Measurements from ENCODE around the gene MCTP1. TPM values are rescaled to one million over a fixed set of nuclear protein-coding genes. Genes with fewer than 3 reads are reported as not detected.

The MCTP1 gene
- total and polyA plus RNA-seq, 7 experiments from 2014 or later = 0.75 to 38.9 (median 2.3) TPM; not detected in 1

GRCh38 chr5:95281226-95281625, 3.7 kb downstream of the MCTP1 start:
- no peaks in the 10 kb centered on the region for H3K4me1 ChIP-seq (ENCODE audit: control insufficient read depth in 2 of 2, insufficient read depth in 2 of 2, low read length in 2 of 2)
- no peaks in the 10 kb centered on the region for H3K9me3 ChIP-seq (ENCODE audit: control insufficient read depth in 2 of 3, low read length in 3 of 3)
- ATAC-seq (no peak), DNase-seq (no peak)
- ChIA-PET POLR2A (no interaction called here), CTCF (no interaction called here)
- H3K4me3 ChIP-seq (ENCODE audit: low read length) = no peak overlapping the region
- Mint-ChIP-seq H3K9me3 (peaks cover 0 to 1% (median 0%) of the 10 kb centered on the region in 11 donors), H3K27ac (no peak overlapping the region), H3K27me3 (peaks cover 44 to 59% (median 57%) of the 10 kb centered on the region in 5 donors), H3K4me1 (peaks cover 0 to 17% (median 11%) of the 10 kb centered on the region in 7 donors), H3K4me3 (no peak overlapping the region), H3K36me3 (peaks cover 0 to 4% (median 0%) of the 10 kb centered on the region in 5 donors)
- no peaks in the 10 kb centered on the region for H3K36me3 ChIP-seq (ENCODE audit: control insufficient read depth in 2 of 3, insufficient read depth in 3 of 3, low read length in 3 of 3)
- H3K27ac ChIP-seq (ENCODE audit: low read depth, low read length) = no peak overlapping the region
- peaks cover 8 to 13% of the 10 kb centered on the region in 2 donors for H3K27me3 ChIP-seq (ENCODE audit: control insufficient read depth in 2 of 2, insufficient read depth in 2 of 2, low read length in 2 of 2)
- intact Hi-C loops (cut with micrococcal nuclease) = loop anchor here in 1 of 2 donors (5.0 kb wide), 1 partner anchor 566 kb away; no protein-coding TSS in a partner anchor

- Histone ChIP-seq H3K36me3 (ENCODE audit: control insufficient read depth in 2 of 3, insufficient read depth in 3 of 3, low read length in 3 of 3) (no peaks in the 10 kb centered on the region), H3K9me3 (ENCODE audit: control insufficient read depth in 2 of 3, low read length in 3 of 3) (no peaks in the 10 kb centered on the region), H3K4me3 (ENCODE audit: low read length) (no peak overlapping the region), H3K4me1 (ENCODE audit: control insufficient read depth in 2 of 2, insufficient read depth in 2 of 2, low read length in 2 of 2) (no peaks in the 10 kb centered on the region), H3K27me3 (ENCODE audit: control insufficient read depth in 2 of 2, insufficient read depth in 2 of 2, low read length in 2 of 2) (peaks cover 8 to 10% of the 10 kb centered on the region in 2 donors), H3K27ac (ENCODE audit: low read depth, low read length) (no peak overlapping the region)
- DNase-seq (no peak), ATAC-seq (no peak)
- ChIA-PET POLR2A (no interaction called here), CTCF (interaction anchor here (0.6 kb wide), 1 partner anchor 27 kb away, joined by 3 read pairs; no protein-coding TSS in a partner anchor)
- peaks cover 0 to 5% (median 0%) of the 10 kb centered on the region in 11 donors for H3K9me3 Mint-ChIP-seq
- H3K27ac Mint-ChIP-seq = no peak overlapping the region
- H3K27me3 Mint-ChIP-seq = peaks cover 38 to 57% (median 50%) of the 10 kb centered on the region in 5 donors
- H3K36me3 Mint-ChIP-seq = peaks cover 0 to 3% (median 0%) of the 10 kb centered on the region in 5 donors
- intact Hi-C loops (cut with micrococcal nuclease) = loop anchor here in 1 of 2 donors (5.0 kb wide), 1 partner anchor 567 kb away; no protein-coding TSS in a partner anchor
- no peak overlapping the region for H3K4me3 Mint-ChIP-seq
- peaks cover 0 to 15% (median 11%) of the 10 kb centered on the region in 7 donors for H3K4me1 Mint-ChIP-seq
Observed at GRCh38 chr5:95280401-95281095, 4.3 kb downstream of the MCTP1 start.

- Histone ChIP-seq H3K27me3 (ENCODE audit: control insufficient read depth in 2 of 2, insufficient read depth in 2 of 2, low read length in 2 of 2) (no peaks in the 10 kb centered on the region), H3K9me3 (ENCODE audit: control insufficient read depth in 2 of 3, low read length in 3 of 3) (no peaks in the 10 kb centered on the region), H3K4me1 (ENCODE audit: control insufficient read depth in 2 of 2, insufficient read depth in 2 of 2, low read length in 2 of 2) (no peaks in the 10 kb centered on the region), H3K4me3 (ENCODE audit: low read length) (no peak overlapping the region), H3K36me3 (ENCODE audit: control insufficient read depth in 2 of 3, insufficient read depth in 3 of 3, low read length in 3 of 3) (no peaks in the 10 kb centered on the region), H3K27ac (ENCODE audit: low read depth, low read length) (no peak overlapping the region)
- DNase-seq (no peak), ATAC-seq (peak; percentile 46)
- intact Hi-C loops (cut with micrococcal nuclease) = no loop called here
- H3K27me3 Mint-ChIP-seq = peaks cover 5 to 35% (median 16%) of the 10 kb centered on the region in 5 donors
- no peak overlapping the region for H3K4me3 Mint-ChIP-seq
- H3K36me3 Mint-ChIP-seq = peaks cover 0 to 4% (median 0%) of the 10 kb centered on the region in 5 donors
- peaks cover 0 to 6% (median 0%) of the 10 kb centered on the region in 11 donors for H3K9me3 Mint-ChIP-seq
- ChIA-PET CTCF (no interaction called here), POLR2A (no interaction called here)
- H3K27ac Mint-ChIP-seq = no peak overlapping the region
- peaks cover 0 to 3% (median 0%) of the 10 kb centered on the region in 7 donors for H3K4me1 Mint-ChIP-seq
Observed at GRCh38 chr5:95274011-95274410, 10.9 kb downstream of the MCTP1 start.

GRCh38 chr5:95272316-95272929, 12.5 kb downstream of the MCTP1 start:
- peaks cover 0 to 4% (median 0%) of the 10 kb centered on the region in 5 donors for H3K36me3 Mint-ChIP-seq
- no peak overlapping the region for H3K4me3 Mint-ChIP-seq
- Histone ChIP-seq H3K27me3 (ENCODE audit: control insufficient read depth in 2 of 2, insufficient read depth in 2 of 2, low read length in 2 of 2) (no peaks in the 10 kb centered on the region), H3K9me3 (ENCODE audit: control insufficient read depth in 2 of 3, low read length in 3 of 3) (no peaks in the 10 kb centered on the region), H3K4me3 (ENCODE audit: low read length) (no peak overlapping the region), H3K4me1 (ENCODE audit: control insufficient read depth in 2 of 2, insufficient read depth in 2 of 2, low read length in 2 of 2) (no peaks in the 10 kb centered on the region), H3K27ac (ENCODE audit: low read depth, low read length) (no peak overlapping the region), H3K36me3 (ENCODE audit: control insufficient read depth in 2 of 3, insufficient read depth in 3 of 3, low read length in 3 of 3) (no peaks in the 10 kb centered on the region)
- ChIA-PET CTCF (no interaction called here), POLR2A (no interaction called here)
- DNase-seq (no peak), ATAC-seq (no peak)
- peaks cover 0 to 3% (median 0%) of the 10 kb centered on the region in 7 donors for H3K4me1 Mint-ChIP-seq
- intact Hi-C loops (cut with micrococcal nuclease) = no loop called here
- peaks cover 8 to 31% (median 23%) of the 10 kb centered on the region in 5 donors for H3K27me3 Mint-ChIP-seq
- H3K27ac Mint-ChIP-seq = no peak overlapping the region
- peaks cover 0 to 6% (median 0%) of the 10 kb centered on the region in 11 donors for H3K9me3 Mint-ChIP-seq

- Mint-ChIP-seq H3K4me3 (no peak overlapping the region), H3K36me3 (no peaks in the 10 kb centered on the region), H3K27ac (no peak overlapping the region), H3K27me3 (peaks cover 5 to 24% (median 7%) of the 10 kb centered on the region in 5 donors), H3K4me1 (no peaks in the 10 kb centered on the region), H3K9me3 (no peaks in the 10 kb centered on the region)
- Histone ChIP-seq H3K27ac (ENCODE audit: low read depth, low read length) (no peak overlapping the region), H3K9me3 (ENCODE audit: control insufficient read depth in 2 of 3, low read length in 3 of 3) (no peaks in the 10 kb centered on the region), H3K27me3 (ENCODE audit: control insufficient read depth in 2 of 2, insufficient read depth in 2 of 2, low read length in 2 of 2) (no peaks in the 10 kb centered on the region), H3K4me3 (ENCODE audit: low read length) (no peak overlapping the region), H3K4me1 (ENCODE audit: control insufficient read depth in 2 of 2, insufficient read depth in 2 of 2, low read length in 2 of 2) (no peaks in the 10 kb centered on the region), H3K36me3 (ENCODE audit: control insufficient read depth in 2 of 3, insufficient read depth in 3 of 3, low read length in 3 of 3) (no peaks in the 10 kb centered on the region)
- CTCF ChIA-PET = no interaction called here
- intact Hi-C loops (cut with micrococcal nuclease) = no loop called here
- POLR2A ChIA-PET = no interaction called here
- ATAC-seq (no peak), DNase-seq (no peak)
Observed at GRCh38 chr5:95262933-95263660, 21.8 kb downstream of the MCTP1 start.

- ChIA-PET POLR2A (no interaction called here), CTCF (no interaction called here)
- H3K4me1 Mint-ChIP-seq = no peaks in the 10 kb centered on the region
- no peaks in the 10 kb centered on the region for H3K36me3 Mint-ChIP-seq
- H3K9me3 Mint-ChIP-seq = no peaks in the 10 kb centered on the region
- peak in 1 of 9 donors; percentile 5 for DNase-seq
- H3K27me3 Mint-ChIP-seq = peaks cover 0 to 10% (median 0%) of the 10 kb centered on the region in 5 donors
- H3K9me3 ChIP-seq (ENCODE audit: control insufficient read depth in 2 of 3, low read length in 3 of 3) = no peaks in the 10 kb centered on the region
- no peak overlapping the region for H3K4me3 Mint-ChIP-seq
- H3K27ac ChIP-seq (ENCODE audit: low read depth, low read length) = no peak overlapping the region
- peak; percentile 83 for ATAC-seq
- H3K27ac Mint-ChIP-seq = no peak overlapping the region
- H3K27me3 ChIP-seq (ENCODE audit: control insufficient read depth in 2 of 2, insufficient read depth in 2 of 2, low read length in 2 of 2) = no peaks in the 10 kb centered on the region
- H3K4me3 ChIP-seq (ENCODE audit: low read length) = no peak overlapping the region
- no peaks in the 10 kb centered on the region for H3K4me1 ChIP-seq (ENCODE audit: control insufficient read depth in 2 of 2, insufficient read depth in 2 of 2, low read length in 2 of 2)
- H3K36me3 ChIP-seq (ENCODE audit: control insufficient read depth in 2 of 3, insufficient read depth in 3 of 3, low read length in 3 of 3) = no peaks in the 10 kb centered on the region
- intact Hi-C loops (cut with micrococcal nuclease) = loop anchor here (1.0 kb wide), 1 partner anchor 293 kb away; no protein-coding TSS in a partner anchor
Observed at GRCh38 chr5:95261437-95262175, 23.3 kb downstream of the MCTP1 start.

Measured in naive thymus-derived CD4-positive, alpha-beta T cell (primary cell).